Keratinocyte (primary cell): ENCODE measurements around the gene RAB1B. TPM values are rescaled to one million over a fixed set of nuclear protein-coding genes. Genes with fewer than 3 reads are reported as not detected.

Experiments
- DNase-seq: peaks from one replicate; pipeline ENCODE4 v3.0.0-alpha.2; 2011; ENCODE audit warnings: low read depth, missing footprints, low spot score
- FAIRE-seq: peaks from 2 replicates; lab custom pipeline; 2011; peaks lifted over from hg19 to GRCh38; lab: Jason Lieb, UNC
- H2AFZ ChIP-seq: 2 replicates; pipeline ENCODE4 v1.6.0; 2012; ENCODE audit warnings: low read length, control low read depth, inconsistent platforms; ENCODE audit not compliant: control insufficient read depth
- H3K27ac ChIP-seq: 2 replicates; pipeline ENCODE4 v1.5.1; 2011; ENCODE audit warnings: low read length; ENCODE audit not compliant: control insufficient read depth, insufficient read depth
- H3K27me3 ChIP-seq: 3 replicates; pipeline ENCODE4 v1.6.0; 2011; ENCODE audit warnings: low read length; ENCODE audit not compliant: control insufficient read depth, insufficient read depth; ENCODE audit errors: extremely low read depth
- H3K36me3 ChIP-seq, 2 experiments: 2 replicates in 1 of 2; 3 replicates in 1 of 2; pipeline ENCODE4 v1.5.1; 2011; ENCODE audit warnings: low read length in 2 of 2, mild to moderate bottlenecking in 1 of 2; ENCODE audit not compliant: control insufficient read depth in 2 of 2, insufficient read depth in 2 of 2; ENCODE audit errors: extremely low read depth in 1 of 2
- H3K4me1 ChIP-seq: 3 replicates; pipeline ENCODE4 v1.5.1; 2011; ENCODE audit warnings: low read length; ENCODE audit not compliant: control insufficient read depth, insufficient read depth; ENCODE audit errors: extremely low read depth
- H3K4me2 ChIP-seq: 3 replicates; pipeline ENCODE4 v1.6.0; 2011; ENCODE audit warnings: low read depth, low read length; ENCODE audit not compliant: control insufficient read depth, insufficient read depth; ENCODE audit errors: extremely low read depth
- H3K4me3 ChIP-seq, 3 experiments: fragments of 200-600 bp in 1 of 3; sonication (generic) in 1 of 3; 2 replicates in 2 of 3; 3 replicates in 1 of 3; pipeline ENCODE4 v1.5.1; 2011 to 2016; ENCODE audit warnings: low read length in 3 of 3, mild to moderate bottlenecking in 3 of 3, control low read depth in 2 of 3, inconsistent platforms in 1 of 3, low read depth in 1 of 3, mixed read lengths in 1 of 3, mixed run types in 1 of 3, moderate library complexity in 1 of 3; ENCODE audit not compliant: control insufficient read depth in 2 of 3, insufficient read depth in 2 of 3; ENCODE audit errors: extremely low read depth in 1 of 3
- H3K79me2 ChIP-seq: 2 replicates; pipeline ENCODE4 v1.6.0; 2012; ENCODE audit warnings: low read length; ENCODE audit not compliant: control insufficient read depth, insufficient read depth
- H3K9ac ChIP-seq: 3 replicates; pipeline ENCODE4 v1.6.0; 2011; ENCODE audit warnings: low read length; ENCODE audit not compliant: control insufficient read depth, insufficient read depth; ENCODE audit errors: extremely low read depth
- H3K9me1 ChIP-seq: 3 replicates; pipeline ENCODE4 v1.6.0; 2011; ENCODE audit warnings: low read length; ENCODE audit not compliant: control insufficient read depth, insufficient read depth; ENCODE audit errors: extremely low read depth
- H3K9me3 ChIP-seq: 2 replicates; pipeline ENCODE4 v1.5.1; 2012; ENCODE audit warnings: low read depth, low read length; ENCODE audit not compliant: control insufficient read depth
- H4K20me1 ChIP-seq: 3 replicates; pipeline ENCODE4 v1.6.0; 2011; ENCODE audit warnings: low read length; ENCODE audit not compliant: control insufficient read depth, insufficient read depth; ENCODE audit errors: extremely low read depth
- EZH2 ChIP-seq: IDR thresholded peaks from one replicate; pipeline ENCODE4 v1.6.1; 2012; ENCODE audit warnings: inconsistent platforms, mild to moderate bottlenecking, low read length, moderate library complexity
- dilution Hi-C: fragments of 300-500 bp; cut with MboI; formaldehyde crosslinking; loops from one replicate; pipeline ENCODE4 v1.7.0; 2020; ENCODE audit warnings: low sequenced_read_pairs; ENCODE audit not compliant: extremely low pct_ligation_motif_present
- polyA plus RNA-seq, 5 experiments: library from polyadenylated mRNA; depleted of rRNA in 3 of 5; stranded (reverse) in 3 of 5; stranded (forward) in 1 of 5; unstranded in 1 of 5; fragments of >200 nt; gene quantifications; 1 replicate in 1 of 5; 2 replicates in 3 of 5; 3 replicates in 1 of 5; pipeline versions ENCODE4 v1.2.1 to v1.2.3, GENCODE V29; 2011 to 2012; ENCODE audit warnings: missing spikeins in 2 of 5, low read depth in 1 of 5, low replicate concordance in 1 of 5
- TF ChIP-seq, protein P1 (sequence below), 3 experiments: IDR thresholded peaks in 1 of 3; conservative IDR thresholded peaks in 1 of 3; optimal IDR thresholded peaks in 1 of 3; 2 replicates in 2 of 3; 3 replicates in 1 of 3; pipeline versions ENCODE3 to v1.5.1; 2011; ENCODE audit warnings: low read length in 3 of 3, mild to moderate bottlenecking in 3 of 3, moderate library complexity in 2 of 3, control low read depth in 1 of 3, inconsistent platforms in 1 of 3; ENCODE audit not compliant: insufficient read depth in 2 of 3; ENCODE audit errors: extremely low read depth in 1 of 3

RAB1B gene
- polyA plus RNA-seq, 1 donor (not counting 4 experiments of a cell fraction or from before 2014, with no cell fraction given): 133 TPM

DNA sequence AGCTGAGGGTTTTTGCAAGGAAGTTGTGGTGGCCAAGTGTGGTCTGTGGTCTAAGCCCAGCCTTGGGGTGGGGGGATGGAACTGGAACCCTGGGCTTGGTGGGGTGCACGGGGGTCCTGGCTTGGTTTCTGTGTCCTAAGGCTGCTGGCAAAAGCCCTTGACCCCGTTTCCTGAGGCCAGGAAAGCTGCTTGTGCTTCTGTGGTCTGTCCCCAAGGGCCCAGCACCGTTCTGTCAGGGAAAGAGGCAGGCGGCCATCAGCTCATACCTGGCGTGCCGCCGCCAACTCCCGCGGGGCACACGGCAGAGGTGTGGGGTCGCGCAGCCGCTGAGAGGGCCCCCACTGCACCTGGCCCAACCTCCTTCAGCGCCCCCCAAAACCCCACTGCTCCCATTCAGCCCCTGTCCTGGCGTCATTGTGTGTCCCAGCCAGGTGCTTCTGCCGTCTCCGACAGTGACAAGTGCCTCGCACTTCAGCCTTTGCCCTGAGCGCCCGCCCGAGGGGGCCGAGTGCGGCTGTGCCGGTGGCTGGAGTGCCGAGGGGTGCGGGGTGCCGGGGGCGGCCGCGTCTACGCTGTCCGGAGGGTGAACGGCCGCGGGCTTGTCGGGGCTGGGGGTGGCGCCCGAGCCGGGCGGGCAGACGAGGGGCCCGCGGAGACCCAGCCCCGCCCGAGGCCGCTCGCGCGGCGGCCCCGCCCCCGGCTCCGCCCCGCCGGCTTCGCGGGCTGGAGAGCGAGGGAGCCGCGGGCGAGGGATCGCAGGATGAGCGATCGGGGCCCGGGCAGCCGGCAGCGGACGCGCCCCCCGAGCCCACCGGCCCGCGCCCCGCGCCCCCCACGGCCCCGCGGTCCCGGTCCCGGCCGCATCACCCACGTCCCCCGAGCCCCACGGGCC, 9.3 kb downstream of the RAB1B start, which contains the start of gene CNIH2:
Gene CNIH2 (plus strand): TSS at position 705 of the 892 bp plus-strand sequence. CDS start 282 bp downstream, outside the sequence.
- Histone ChIP-seq H3K27ac (no peak within 1 kb of the TSS), H2AFZ (no peak within 1 kb of the TSS), H3K9me3 (no peaks in the 10 kb centered on the region), H3K36me3 (peaks cover 17 to 23% of the 10 kb centered on the region in 2 experiments), H3K4me2 (peak within 1 kb of the TSS; percentile 37), H3K9ac (no peak within 1 kb of the TSS), H3K27me3 (no peaks in the 10 kb centered on the region), H3K4me1 (no peaks in the 10 kb centered on the region), H3K79me2 (no peaks in the 10 kb centered on the region), H3K9me1 (no peaks in the 10 kb centered on the region), H4K20me1 (peaks cover 4% of the 10 kb centered on the region), H3K4me3 (no peak within 1 kb of the TSS)
- dilution Hi-C loops: no loop called here
- no peak for FAIRE-seq
- DNase-seq: no peak
- TF ChIP-seq EZH2: no peak
- TF ChIP-seq, protein P1, sequence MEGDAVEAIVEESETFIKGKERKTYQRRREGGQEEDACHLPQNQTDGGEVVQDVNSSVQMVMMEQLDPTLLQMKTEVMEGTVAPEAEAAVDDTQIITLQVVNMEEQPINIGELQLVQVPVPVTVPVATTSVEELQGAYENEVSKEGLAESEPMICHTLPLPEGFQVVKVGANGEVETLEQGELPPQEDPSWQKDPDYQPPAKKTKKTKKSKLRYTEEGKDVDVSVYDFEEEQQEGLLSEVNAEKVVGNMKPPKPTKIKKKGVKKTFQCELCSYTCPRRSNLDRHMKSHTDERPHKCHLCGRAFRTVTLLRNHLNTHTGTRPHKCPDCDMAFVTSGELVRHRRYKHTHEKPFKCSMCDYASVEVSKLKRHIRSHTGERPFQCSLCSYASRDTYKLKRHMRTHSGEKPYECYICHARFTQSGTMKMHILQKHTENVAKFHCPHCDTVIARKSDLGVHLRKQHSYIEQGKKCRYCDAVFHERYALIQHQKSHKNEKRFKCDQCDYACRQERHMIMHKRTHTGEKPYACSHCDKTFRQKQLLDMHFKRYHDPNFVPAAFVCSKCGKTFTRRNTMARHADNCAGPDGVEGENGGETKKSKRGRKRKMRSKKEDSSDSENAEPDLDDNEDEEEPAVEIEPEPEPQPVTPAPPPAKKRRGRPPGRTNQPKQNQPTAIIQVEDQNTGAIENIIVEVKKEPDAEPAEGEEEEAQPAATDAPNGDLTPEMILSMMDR (optimal IDR thresholded peaks at IDR 0.05 in 1 of 3, IDR thresholded peaks at IDR 0.05 in 1 of 3, conservative IDR thresholded peaks at IDR 0.05 in 1 of 3; ENCODE audit: extremely low read depth in 1 of 3, insufficient read depth in 2 of 3, low read length in 3 of 3): no peak

DNA sequence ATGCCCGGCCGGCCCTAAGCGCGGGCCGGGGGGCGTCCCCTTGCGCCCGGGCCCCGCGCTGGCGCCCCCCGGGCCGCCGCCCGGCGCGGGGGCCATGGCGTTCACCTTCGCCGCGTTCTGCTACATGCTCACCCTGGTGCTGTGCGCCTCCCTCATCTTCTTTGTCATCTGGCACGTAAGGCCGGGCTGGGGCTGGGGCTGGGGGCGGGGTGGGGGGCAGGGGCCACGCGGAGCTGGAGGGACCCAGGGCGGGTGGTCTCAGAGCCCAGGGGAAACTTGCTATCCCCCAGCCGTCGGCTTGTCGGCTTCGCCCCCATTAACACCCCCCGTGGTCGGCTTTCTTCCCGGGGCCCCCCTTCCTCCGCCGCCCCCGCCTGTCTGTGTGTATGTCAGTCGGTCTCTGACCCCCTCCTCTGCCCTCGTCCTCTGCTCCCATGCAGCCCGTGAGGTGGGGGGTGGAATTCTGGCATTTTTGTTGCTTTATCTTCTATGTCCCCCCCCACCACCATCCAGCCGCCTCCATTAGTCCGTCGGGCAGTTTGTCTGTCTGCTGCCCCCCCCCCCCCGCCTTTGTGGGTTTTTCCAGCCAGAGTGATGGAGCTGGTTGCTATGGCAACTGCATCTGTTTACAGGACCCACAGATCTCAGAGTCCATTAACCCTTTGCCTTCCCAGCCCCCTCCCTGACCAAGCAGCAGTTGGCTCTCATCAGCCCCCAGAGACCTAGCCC, 10.1 kb downstream of the RAB1B start:
- no peak for FAIRE-seq
- Histone ChIP-seq H3K9me1 (no peaks in the 10 kb centered on the region), H2AFZ (no peak overlapping the region), H3K27me3 (no peaks in the 10 kb centered on the region), H4K20me1 (peaks cover 10% of the 10 kb centered on the region), H3K9ac (no peak overlapping the region), H3K36me3 (peaks cover 15% of the 10 kb centered on the region in 2 experiments), H3K4me1 (no peaks in the 10 kb centered on the region), H3K79me2 (no peaks in the 10 kb centered on the region), H3K9me3 (no peaks in the 10 kb centered on the region), H3K4me3 (no peak overlapping the region), H3K4me2 (no peak overlapping the region), H3K27ac (no peak overlapping the region)
- DNase-seq: no peak
- dilution Hi-C loops: no loop called here
- TF ChIP-seq EZH2: no peak
- TF ChIP-seq, protein P1 (optimal IDR thresholded peaks at IDR 0.05 in 1 of 3, IDR thresholded peaks at IDR 0.05 in 1 of 3, conservative IDR thresholded peaks at IDR 0.05 in 1 of 3; ENCODE audit: extremely low read depth in 1 of 3, insufficient read depth in 2 of 3, low read length in 3 of 3): no peak
